ENCODE measurements around the gene MFSD6.
A peak's percentile ranks its signal among the peaks of the same experiment; 100 is the strongest.
"Not testable (repeated sequence)": the region's sequence is repeated elsewhere in the genome, so short reads cannot be mapped to it uniquely, and the experiment has no call there.

Gene MFSD6

GRCh38 chr2:190407662-190408537 is at the start of gene MFSD6:
MFSD6 (plus strand) TSS chr2:190408355; CDS start chr2:190436030, 27,675 bp downstream.
- DNase-seq = peak; percentile 73

- DNase-seq = not testable (repeated sequence)
Measured at GRCh38 chr2:190358655-190359448, 49.3 kb upstream of the MFSD6 start.

- no peak for DNase-seq
Measured at GRCh38 chr2:190360561-190360960, 47.6 kb upstream of the MFSD6 start.

- no peak for DNase-seq
Measured at GRCh38 chr2:190360965-190361364, 47.2 kb upstream of the MFSD6 start.

GRCh38 chr2:190361572-190361971 is 46.6 kb upstream of the MFSD6 start:
- DNase-seq = no peak

GRCh38 chr2:190362894-190363293 is 45.3 kb upstream of the MFSD6 start:
- no peak for DNase-seq

- no peak for DNase-seq
Measured at GRCh38 chr2:190365499-190366204, 42.5 kb upstream of the MFSD6 start.

- DNase-seq = no peak
Measured at GRCh38 chr2:190366248-190366753, 41.9 kb upstream of the MFSD6 start.

GRCh38 chr2:190367091-190367490 is 41.1 kb upstream of the MFSD6 start:
- DNase-seq = no peak

GRCh38 chr2:190369635-190370034 is 38.5 kb upstream of the MFSD6 start:
- DNase-seq = no peak

GRCh38 chr2:190376083-190376482 is 32.1 kb upstream of the MFSD6 start:
- no peak for DNase-seq

GRCh38 chr2:190376591-190377245 is 31.4 kb upstream of the MFSD6 start:
- no peak for DNase-seq

- peak; percentile 45 for DNase-seq
Measured at GRCh38 chr2:190378880-190379237, 29.3 kb upstream of the MFSD6 start.

GRCh38 chr2:190379249-190379964 is 28.7 kb upstream of the MFSD6 start:
- DNase-seq = peak; percentile 24

GRCh38 chr2:190380962-190381412 is 27.2 kb upstream of the MFSD6 start:
- peak; percentile 66 for DNase-seq

- peak; percentile 81 for DNase-seq
Measured at GRCh38 chr2:190382851-190383250, 25.3 kb upstream of the MFSD6 start.

- no peak for DNase-seq
Measured at GRCh38 chr2:190387422-190387821, 20.7 kb upstream of the MFSD6 start.

GRCh38 chr2:190396271-190396670 is 11.9 kb upstream of the MFSD6 start:
- no peak for DNase-seq

- no peak for DNase-seq
Measured at GRCh38 chr2:190402986-190403603, 5.1 kb upstream of the MFSD6 start.

GRCh38 chr2:190404487-190404886 is 3.7 kb upstream of the MFSD6 start:
- peak; percentile 54 for DNase-seq

- DNase-seq = no peak
Measured at GRCh38 chr2:190405070-190405469, 3.1 kb upstream of the MFSD6 start.
